H1 (cell line): ENCODE results near the gene GBE1. TPM values are rescaled to one million over a fixed set of nuclear protein-coding genes. Genes with fewer than 3 reads are reported as not detected.

Experiments used
- CTCF ChIA-PET: fragments of 300-600 bp; sonication (Branson Sonifier 250); formaldehyde crosslinking; loops from one replicate; lab custom pipeline; 2021; ENCODE audit not compliant: partially characterized antibody; lab: Charles Lee
- POLR2A ChIA-PET: fragments of 300-600 bp; sonication (Branson Sonifier 250); formaldehyde crosslinking; loops from one replicate; lab custom pipeline; 2021; ENCODE audit warnings: inconsistent platforms; ENCODE audit not compliant: partially characterized antibody; lab: Charles Lee
- DNase-seq, 2 experiments: peaks; one replicate each; pipeline versions ENCODE4 v3.0.0 to v3.0.0-alpha.2; 2010 to 2022; ENCODE audit warnings: low spot score in 2 of 2, low read depth in 1 of 2, mixed read lengths in 1 of 2
- FAIRE-seq: peaks from 2 replicates; lab custom pipeline; 2011; peaks lifted over from hg19 to GRCh38; lab: Jason Lieb, UNC
- H2AFZ ChIP-seq: 2 replicates; pipeline ENCODE4 v1.8.1; 2012; ENCODE audit warnings: low read length, inconsistent platforms
- H2AK5ac ChIP-seq: 2 replicates; pipeline ENCODE4 v1.6.1; 2013; ENCODE audit warnings: low read depth, low read length
- H2BK120ac ChIP-seq: replicated peaks from 2 replicates; pipeline ENCODE3; 2013; ENCODE audit warnings: low read depth, low read length, inconsistent platforms
- H2BK12ac ChIP-seq: 2 replicates; pipeline ENCODE4 v1.6.1; 2013; ENCODE audit warnings: low read depth, low read length
- H2BK15ac ChIP-seq: 2 replicates; pipeline ENCODE4 v1.6.1; 2013; ENCODE audit warnings: low read length
- H2BK20ac ChIP-seq: 2 replicates; pipeline ENCODE4 v1.6.1; 2013; ENCODE audit warnings: low read length
- H2BK5ac ChIP-seq: 2 replicates; pipeline ENCODE4 v1.6.1; 2013; ENCODE audit warnings: low read depth, low read length
- H3K14ac ChIP-seq: 2 replicates; pipeline ENCODE4 v1.6.1; 2013; ENCODE audit warnings: inconsistent platforms; ENCODE audit not compliant: insufficient read length
- H3K18ac ChIP-seq: 2 replicates; pipeline ENCODE4 v1.6.1; 2013; ENCODE audit warnings: low read length; ENCODE audit errors: extremely low read depth
- H3K23ac ChIP-seq: 2 replicates; pipeline ENCODE4 v1.6.1; 2013; ENCODE audit warnings: inconsistent platforms; ENCODE audit not compliant: insufficient read length
- H3K23me2 ChIP-seq: 2 replicates; pipeline ENCODE4 v1.6.1; 2013; ENCODE audit warnings: low read depth, low read length
- H3K27ac ChIP-seq: 2 replicates; pipeline ENCODE4 v1.6.1; 2011; ENCODE audit warnings: low read depth, low read length, inconsistent platforms
- H3K27me3 ChIP-seq, 4 experiments: replicated peaks in 1 of 4; 1 replicate in 1 of 4; 2 replicates in 3 of 4; pipeline versions ENCODE4 v1.6.1 to v1.8.1; 2011 to 2013; ENCODE audit warnings: low read length in 3 of 4, mild to moderate bottlenecking in 3 of 4, inconsistent platforms in 2 of 4, mixed read lengths in 2 of 4, moderate library complexity in 1 of 4; ENCODE audit not compliant: control insufficient read depth in 3 of 4, insufficient read depth in 3 of 4; ENCODE audit errors: extremely low read depth in 1 of 4
- H3K36me3 ChIP-seq, 4 experiments: 2 replicates each; pipeline versions ENCODE4 v1.6.1 to v1.8.1; 2011 to 2013; ENCODE audit warnings: mild to moderate bottlenecking in 4 of 4, low read length in 3 of 4, moderate library complexity in 2 of 4, control low read depth in 1 of 4, inconsistent platforms in 1 of 4; ENCODE audit not compliant: insufficient read depth in 4 of 4, control insufficient read depth in 2 of 4
- H3K4ac ChIP-seq: replicated peaks from 2 replicates; pipeline ENCODE3; 2013; ENCODE audit warnings: low read length, low read depth, mixed read lengths, inconsistent platforms; ENCODE audit not compliant: insufficient read length
- H3K4me1 ChIP-seq, 4 experiments: replicated peaks in 1 of 4; 1 replicate in 1 of 4; 2 replicates in 3 of 4; pipeline versions ENCODE4 v1.6.1 to v1.8.1; 2011 to 2013; ENCODE audit warnings: low read length in 3 of 4, inconsistent platforms in 2 of 4, mixed read lengths in 1 of 4; ENCODE audit not compliant: insufficient read depth in 4 of 4, control insufficient read depth in 3 of 4
- H3K4me2 ChIP-seq, 2 experiments: 2 replicates each; pipeline versions ENCODE4 v1.6.1 to v1.8.1; 2011 to 2013; ENCODE audit warnings: low read depth in 2 of 2, low read length in 2 of 2, control low read depth in 1 of 2, inconsistent platforms in 1 of 2, mild to moderate bottlenecking in 1 of 2; ENCODE audit not compliant: insufficient read depth in 1 of 2
- H3K4me3 ChIP-seq, 4 experiments: fragments of 200-600, 300-600 bp in 1 of 4; sonication (generic), shearing (Covaris generic), sonication (Bioruptor Twin) in 1 of 4; 2 replicates each; pipeline versions ENCODE4 v1.5.1 to v1.8.1; 2011 to 2016; ENCODE audit warnings: low read length in 4 of 4, low read depth in 3 of 4, control low read depth in 2 of 4, inconsistent platforms in 2 of 4, mild to moderate bottlenecking in 2 of 4, mixed read lengths in 1 of 4, moderate library complexity in 1 of 4; ENCODE audit not compliant: insufficient read depth in 2 of 4; ENCODE audit errors: extremely low read depth in 1 of 4
- H3K56ac ChIP-seq: replicated peaks from 2 replicates; pipeline ENCODE3; 2013; ENCODE audit warnings: low read depth, mild to moderate bottlenecking, mixed read lengths, low read length, inconsistent platforms; ENCODE audit not compliant: insufficient read length
- H3K79me1 ChIP-seq: 2 replicates; pipeline ENCODE4 v1.6.1; 2013; ENCODE audit warnings: low read depth, low read length, control low read depth
- H3K79me2 ChIP-seq, 2 experiments: 2 replicates each; pipeline versions ENCODE4 v1.6.1 to v1.8.1; 2012 to 2013; ENCODE audit warnings: low read length in 2 of 2, mild to moderate bottlenecking in 2 of 2, inconsistent platforms in 1 of 2; ENCODE audit not compliant: insufficient read depth in 2 of 2, control insufficient read depth in 1 of 2
- H3K9ac ChIP-seq, 4 experiments: replicated peaks in 1 of 4; 1 replicate in 1 of 4; 2 replicates in 3 of 4; pipeline versions ENCODE4 v1.6.1 to v1.8.1; 2011 to 2013; ENCODE audit warnings: low read depth in 3 of 4, low read length in 3 of 4, control low read depth in 2 of 4, mild to moderate bottlenecking in 2 of 4, moderate library complexity in 2 of 4, inconsistent platforms in 1 of 4; ENCODE audit errors: extremely low read depth in 1 of 4
- H3K9me3 ChIP-seq, 2 experiments: 2 replicates each; pipeline versions ENCODE4 v1.6.1 to v1.8.1; 2012 to 2013; ENCODE audit warnings: mild to moderate bottlenecking in 2 of 2, moderate library complexity in 2 of 2, control low read depth in 1 of 2, inconsistent platforms in 1 of 2, low read depth in 1 of 2, low read length in 1 of 2, mixed read lengths in 1 of 2; ENCODE audit not compliant: insufficient read depth in 2 of 2
- H4K20me1 ChIP-seq, 2 experiments: replicated peaks in 1 of 2; 2 replicates each; pipeline versions ENCODE3 to v1.8.1; 2011 to 2013; ENCODE audit warnings: inconsistent platforms in 2 of 2, low read length in 2 of 2, mild to moderate bottlenecking in 1 of 2; ENCODE audit not compliant: insufficient read depth in 2 of 2, control insufficient read depth in 1 of 2
- H4K5ac ChIP-seq: 2 replicates; pipeline ENCODE4 v1.6.1; 2013; ENCODE audit warnings: low read length, low read depth, mixed read lengths, inconsistent platforms; ENCODE audit not compliant: insufficient read length
- H4K8ac ChIP-seq: 2 replicates; pipeline ENCODE4 v1.8.0; 2013; ENCODE audit warnings: mild to moderate bottlenecking, moderate library complexity, low read length, inconsistent platforms; ENCODE audit not compliant: insufficient read depth; ENCODE audit errors: extremely low read depth
- H4K91ac ChIP-seq: replicated peaks from 2 replicates; pipeline ENCODE3; 2013; ENCODE audit warnings: low read length, mixed read lengths, inconsistent platforms; ENCODE audit not compliant: insufficient read length
- ASH2L ChIP-seq: fragments of 200-600, 300-600 bp; sonication (generic); IDR thresholded peaks from one replicate; pipeline ENCODE4 v1.7.1; 2017; ENCODE audit warnings: low read length
- KDM4A ChIP-seq: IDR thresholded peaks from one replicate; pipeline ENCODE4 v1.7.1; 2012; ENCODE audit warnings: low read depth, mild to moderate bottlenecking, moderate library complexity, low read length, inconsistent platforms; ENCODE audit not compliant: severe bottlenecking
- RAD21 ChIP-seq, 2 experiments: IDR thresholded peaks in 1 of 2; conservative IDR thresholded peaks in 1 of 2; 2 replicates each; pipeline ENCODE4 v1.6.1; 2011; ENCODE audit warnings: low read depth in 2 of 2, low read length in 2 of 2, improper control_type of control experiment in 1 of 2, inconsistent platforms in 1 of 2, mild to moderate bottlenecking in 1 of 2, moderate library complexity in 1 of 2
- TEAD4 ChIP-seq: IDR thresholded peaks from 2 replicates; pipeline ENCODE4 v1.6.1; 2012; ENCODE audit warnings: low read depth, low read length, inconsistent platforms, mixed read lengths
- USF2 ChIP-seq: IDR thresholded peaks from 2 replicates; pipeline ENCODE4 v1.6.1; 2011; ENCODE audit warnings: low read length, improper control_type of control experiment
- polyA plus RNA-seq, 7 experiments: library from polyadenylated mRNA; depleted of rRNA in 3 of 7; stranded (reverse) in 5 of 7; unstranded in 2 of 7; fragments of >200 nt in 5 of 7; fragments of 200-250 nt in 2 of 7; gene quantifications; 1 replicate in 5 of 7; 2 replicates in 1 of 7; 4 replicates in 1 of 7; pipeline versions ENCODE4 v1.2.1 to v1.2.3, GENCODE V29; 2011 to 2013; ENCODE audit warnings: missing spikeins in 2 of 7, mixed read lengths in 2 of 7
- total RNA-seq: library from RNA; stranded (reverse); fragmentation: NEBNext Ultra II Directional; extraction: Animal tissue kit (Norgen Biotek cat#: 25700); gene quantifications from 2 replicates; pipeline ENCODE4 v1.2.1, GENCODE V29; 2021

GBE1 gene
- total and polyA plus RNA-seq, 2 of the 8 experiments (the other 6 are each of a cell fraction or from before 2014, with no cell fraction given), result 3.3 to 7.3 TPM

- no peaks in the 10 kb centered on the region for H3K9me3 ChIP-seq
- no peak overlapping the region for H3K9ac ChIP-seq
- no peaks in the 10 kb centered on the region for H3K27me3 ChIP-seq
- no peak overlapping the region for H3K4ac ChIP-seq
- no peak for DNase-seq
- no peak overlapping the region for H3K23ac ChIP-seq
- H3K79me1 ChIP-seq, result no peaks in the 10 kb centered on the region
- TF ChIP-seq USF2 (no peak), RAD21 (IDR thresholded peaks at IDR 0.05 in 1 of 2, conservative IDR thresholded peaks at IDR 0.05 in 1 of 2; ENCODE audit: low read depth in 2 of 2, low read length in 2 of 2) (no peak), KDM4A (no peak), TEAD4 (no peak), ASH2L (no peak)
- no peak overlapping the region for H2AFZ ChIP-seq
- H2BK120ac ChIP-seq, result no peak overlapping the region
- H3K79me2 ChIP-seq, result no peaks in the 10 kb centered on the region
- CTCF ChIA-PET, result interaction anchor here (1.2 kb wide), 1 partner anchor 10 kb away, joined by 4 read pairs; no protein-coding TSS in a partner anchor
- no peak overlapping the region for H4K5ac ChIP-seq
- peaks cover 0 to 2% (median 0%) of the 10 kb centered on the region in 4 experiments; a peak in 1 of 7 replicates for H3K4me1 ChIP-seq
- no peaks in the 10 kb centered on the region for H3K36me3 ChIP-seq
- no peaks in the 10 kb centered on the region for H4K20me1 ChIP-seq
- no peak overlapping the region for H3K18ac ChIP-seq
- H3K4me2 ChIP-seq, result no peak overlapping the region
- H3K23me2 ChIP-seq, result no peaks in the 10 kb centered on the region
- POLR2A ChIA-PET, result no interaction called here
- no peak overlapping the region for H3K4me3 ChIP-seq
- no peak overlapping the region for H2BK15ac ChIP-seq
- no peak overlapping the region for H3K14ac ChIP-seq
- FAIRE-seq, result no peak
- no peak overlapping the region for H2AK5ac ChIP-seq
- no peak overlapping the region for H3K56ac ChIP-seq
- H2BK5ac ChIP-seq, result no peak overlapping the region
- no peak overlapping the region for H4K91ac ChIP-seq
- H3K27ac ChIP-seq, result no peak overlapping the region
- no peak overlapping the region for H2BK12ac ChIP-seq
- no peak overlapping the region for H4K8ac ChIP-seq
- no peak overlapping the region for H2BK20ac ChIP-seq
These were observed 8.8 kb downstream of the GBE1 start for GRCh38 chr3:81752604-81753003.
